Stimulated activated CD8-positive, alpha-beta memory T cell treated with anti-CD3 and anti-CD28 coated beads, Interleukin-4, amount 100 ng/mL, for 1 hour (primary cell): ENCODE data around the gene FMOD.
"Not testable (repeated sequence)": the region's sequence is repeated elsewhere in the genome, so short reads cannot be mapped to it uniquely, and the experiment has no call there.

Experiments
- DNase-seq, 2 donors: peaks; one replicate each; pipeline ENCODE4 v3.0.0-alpha.2; 2020; ENCODE audit warnings: low read depth in 2 of 2, low spot score in 1 of 2

FMOD gene

GRCh38 chr1:203306965-203307541 is 43.9 kb downstream of the FMOD start:
- no peak for DNase-seq

- no peak for DNase-seq
These were observed 44.6 kb downstream of the FMOD start for GRCh38 chr1:203306089-203306964.

GRCh38 chr1:203305809-203306088 is 45.2 kb downstream of the FMOD start:
- no peak for DNase-seq

- DNase-seq: peak; percentile 88 to 89
These were observed 45.8 kb downstream of the FMOD start, which contains the start of gene BTG2 for GRCh38 chr1:203304919-203305808. TSS of gene BTG2 (plus strand) at chr1:203305519. CDS start at chr1:203305607, 88 bp downstream.

- DNase-seq: no peak
These were observed 46.5 kb downstream of the FMOD start for GRCh38 chr1:203304391-203304918.

GRCh38 chr1:203302894-203303293 is 48.0 kb downstream of the FMOD start:
- no peak for DNase-seq

GRCh38 chr1:203302456-203302855 is 48.5 kb downstream of the FMOD start:
- DNase-seq: no peak

GRCh38 chr1:203301331-203301668 is 49.6 kb downstream of the FMOD start:
- DNase-seq: no peak

- DNase-seq: no peak
These were observed 50.2 kb downstream of the FMOD start for GRCh38 chr1:203300441-203301330.

GRCh38 chr1:203299719-203300429 is 51.0 kb downstream of the FMOD start:
- not testable (repeated sequence) for DNase-seq

- DNase-seq: no peak
These were observed 51.8 kb downstream of the FMOD start for GRCh38 chr1:203299169-203299568.

GRCh38 chr1:203296460-203297073 is 54.4 kb downstream of the FMOD start:
- DNase-seq: no peak

GRCh38 chr1:203295796-203296195 is 55.1 kb downstream of the FMOD start:
- no peak for DNase-seq

- no peak for DNase-seq
These were observed 59.5 kb downstream of the FMOD start for GRCh38 chr1:203291201-203292096.
